HEK293 (cell line): ENCODE results near the gene VPREB1.
A peak's percentile ranks its signal among the peaks of the same experiment; 100 is the strongest.
"Not testable (repeated sequence)": the region's sequence is repeated elsewhere in the genome, so short reads cannot be mapped to it uniquely, and the experiment has no call there.

Source experiments
- CTCF ChIA-PET: fragments of 350-600 bp; formaldehyde crosslinking; extraction: SDS; loops from one replicate; lab custom pipeline; 2021; ENCODE audit warnings: antibody characterized with exemption; lab: Yijun Ruan, JAX
- POLR2A ChIA-PET: fragments of 300-600 bp; formaldehyde crosslinking; extraction: SDS; loops from one replicate; lab custom pipeline; 2020; ENCODE audit warnings: antibody characterized with exemption, inconsistent platforms; lab: Yijun Ruan, JAX
- H3K27ac ChIP-seq: fragments of 200-500 bp; sonication (Bioruptor generic); 2 replicates; pipeline ENCODE4 v1.5.1; 2014; ENCODE audit warnings: low read depth, low read length, control low read depth, inconsistent platforms; ENCODE audit errors: extremely low read depth
- H3K36me3 ChIP-seq, 2 experiments: fragments of 200-500 bp in 1 of 2; sonication (Bioruptor generic) in 1 of 2; 1 replicate in 1 of 2; 2 replicates in 1 of 2; pipeline ENCODE4 v1.5.1; 2014 to 2017; ENCODE audit warnings: inconsistent platforms in 2 of 2, low read length in 2 of 2; ENCODE audit not compliant: control insufficient read depth in 2 of 2, insufficient read depth in 1 of 2
- H3K4me1 ChIP-seq: fragments of 200-500 bp; sonication (Bioruptor generic); 2 replicates; pipeline ENCODE4 v1.5.1; 2014; ENCODE audit warnings: mild to moderate bottlenecking, low read length, inconsistent platforms; ENCODE audit not compliant: control insufficient read depth, insufficient read depth
- H3K4me3 ChIP-seq: 2 replicates; pipeline ENCODE4 v1.5.1; 2011; ENCODE audit warnings: low read depth, mild to moderate bottlenecking, control low read depth, low read length, moderate library complexity
- H3K9me3 ChIP-seq: fragments of 200-500 bp; sonication (Bioruptor generic); 2 replicates; pipeline ENCODE4 v1.5.1; 2014; ENCODE audit warnings: low read depth, low read length, inconsistent platforms; ENCODE audit not compliant: control insufficient read depth, insufficient read depth
- EGR2 ChIP-seq: fragments of 450-650 bp; formaldehyde crosslinking; IDR thresholded peaks from 2 replicates; pipeline ENCODE4 v1.5.1; 2016; ENCODE audit warnings: low read depth, missing biosample characterization, missing genetic modification characterization
- ZFHX2 ChIP-seq: fragments of 450-650 bp; formaldehyde crosslinking; conservative IDR thresholded peaks from 2 replicates; pipeline ENCODE4 v1.5.1; 2016; ENCODE audit warnings: missing biosample characterization, missing genetic modification characterization
- ZNF146 ChIP-seq: fragments of 450-650 bp; formaldehyde crosslinking; IDR thresholded peaks from 2 replicates; pipeline ENCODE4 v1.5.1; 2016; ENCODE audit warnings: missing biosample characterization, missing genetic modification characterization
- ZNF280D ChIP-seq: fragments of 450-650 bp; formaldehyde crosslinking; IDR thresholded peaks from 2 replicates; pipeline ENCODE4 v1.5.1; 2016; ENCODE audit warnings: missing biosample characterization, missing genetic modification characterization
- ZNF580 ChIP-seq: fragments of 450-650 bp; formaldehyde crosslinking; IDR thresholded peaks from 2 replicates; pipeline ENCODE4 v1.5.1; 2016; ENCODE audit warnings: missing biosample characterization, missing genetic modification characterization

Gene VPREB1

GRCh38 chr22:22250651-22251050 is 6.1 kb downstream of the VPREB1 start:
- H3K9me3 ChIP-seq, POLR2A ChIA-PET, H3K4me3 ChIP-seq, H3K27ac ChIP-seq, H3K36me3 ChIP-seq, H3K4me1 ChIP-seq: not testable (repeated sequence)
- CTCF ChIA-PET, result interaction anchor here (1.3 to 1.6 kb wide), 2 partner anchors 49 to 55 kb away, joined by 6 read pairs; no protein-coding TSS in a partner anchor

- H3K27ac ChIP-seq, H3K4me3 ChIP-seq, H3K36me3 ChIP-seq, POLR2A ChIA-PET, H3K9me3 ChIP-seq, H3K4me1 ChIP-seq, CTCF ChIA-PET: not testable (repeated sequence)
- peak; percentile 85 for TF ChIP-seq EGR2 (tag by site-specific recombination)
- peak; percentile 90 for TF ChIP-seq ZFHX2
These were observed 11.5 kb downstream of the VPREB1 start for GRCh38 chr22:22256133-22256532.

GRCh38 chr22:22258597-22259415 is 14.2 kb downstream of the VPREB1 start:
- CTCF ChIA-PET, H3K27ac ChIP-seq, H3K4me1 ChIP-seq, POLR2A ChIA-PET, H3K9me3 ChIP-seq, H3K36me3 ChIP-seq, H3K4me3 ChIP-seq: not testable (repeated sequence)
- TF ChIP-seq ZNF580 (tag by site-specific recombination) (peak; percentile 21; the same call in 1 of the 2 replicates), ZNF146 (peak; percentile 91)

GRCh38 chr22:22260169-22260568 is 15.6 kb downstream of the VPREB1 start:
- not testable (repeated sequence) for H3K9me3 ChIP-seq, H3K4me3 ChIP-seq
- TF ChIP-seq ZNF280D (tag by site-specific recombination) (peak; percentile 54; the same call in 1 of the 2 replicates), ZNF146 (peak; percentile 90)
- TF ChIP-seq, all 188 proteins: peak for 2; not testable (repeated sequence) for 186
- H3K36me3 ChIP-seq, H3K4me1 ChIP-seq, POLR2A ChIA-PET, CTCF ChIA-PET, H3K27ac ChIP-seq: not testable (repeated sequence)

- H3K4me1 ChIP-seq, H3K9me3 ChIP-seq, H3K36me3 ChIP-seq, H3K27ac ChIP-seq, CTCF ChIA-PET, POLR2A ChIA-PET, H3K4me3 ChIP-seq: not testable (repeated sequence)
- TF ChIP-seq ZNF146, result peak; percentile 21; the same call in 1 of the 2 replicates
These were observed 16.0 kb downstream of the VPREB1 start for GRCh38 chr22:22260586-22260985.
